NT2/D1 (cell line): ENCODE measurements around the gene DNALI1.

ENCODE experiments used
- SUZ12 ChIP-seq: IDR thresholded peaks from 2 replicates; pipeline ENCODE4 v1.6.1; 2011; ENCODE audit not compliant: insufficient read length, insufficient read depth; ENCODE audit errors: extremely low read depth
- YY1 ChIP-seq: IDR thresholded peaks from 2 replicates; pipeline ENCODE4 v1.6.1; 2011; ENCODE audit not compliant: insufficient read length, insufficient read depth
- ZNF274 ChIP-seq: IDR thresholded peaks from 2 replicates; pipeline ENCODE4 v1.6.1; 2011; ENCODE audit warnings: mild to moderate bottlenecking, low read depth, low read length

- TF ChIP-seq ZNF274 (no peak), YY1 (no peak), SUZ12 (no peak)
Observed at GRCh38 chr1:37593726-37594125, 37.0 kb downstream of the DNALI1 start.
